HG03432 (cell line): ENCODE measurements around the gene FN1.
A peak's percentile ranks its signal among the peaks of the same experiment; 100 is the strongest.
"Not testable (repeated sequence)": the region's sequence is repeated elsewhere in the genome, so short reads cannot be mapped to it uniquely, and the experiment has no call there.

Experiments
- ATAC-seq: cut with Tn5 transposase; IDR thresholded peaks from one replicate; pipeline ENCODE4 v1.9.1; 2021; ENCODE audit warnings: mild to moderate bottlenecking, moderate library complexity; ENCODE audit not compliant: unreplicated experiment

Gene FN1

GRCh38 chr2:215409331-215410127, 26.3 kb downstream of the FN1 start:
- ATAC-seq = no peak

- not testable (repeated sequence) for ATAC-seq
Observed at GRCh38 chr2:215408441-215408840, 27.4 kb downstream of the FN1 start.

- ATAC-seq = no peak
Observed at GRCh38 chr2:215407590-215408264, 28.1 kb downstream of the FN1 start.

GRCh38 chr2:215407061-215407460, 28.8 kb downstream of the FN1 start:
- ATAC-seq = no peak

DNA sequence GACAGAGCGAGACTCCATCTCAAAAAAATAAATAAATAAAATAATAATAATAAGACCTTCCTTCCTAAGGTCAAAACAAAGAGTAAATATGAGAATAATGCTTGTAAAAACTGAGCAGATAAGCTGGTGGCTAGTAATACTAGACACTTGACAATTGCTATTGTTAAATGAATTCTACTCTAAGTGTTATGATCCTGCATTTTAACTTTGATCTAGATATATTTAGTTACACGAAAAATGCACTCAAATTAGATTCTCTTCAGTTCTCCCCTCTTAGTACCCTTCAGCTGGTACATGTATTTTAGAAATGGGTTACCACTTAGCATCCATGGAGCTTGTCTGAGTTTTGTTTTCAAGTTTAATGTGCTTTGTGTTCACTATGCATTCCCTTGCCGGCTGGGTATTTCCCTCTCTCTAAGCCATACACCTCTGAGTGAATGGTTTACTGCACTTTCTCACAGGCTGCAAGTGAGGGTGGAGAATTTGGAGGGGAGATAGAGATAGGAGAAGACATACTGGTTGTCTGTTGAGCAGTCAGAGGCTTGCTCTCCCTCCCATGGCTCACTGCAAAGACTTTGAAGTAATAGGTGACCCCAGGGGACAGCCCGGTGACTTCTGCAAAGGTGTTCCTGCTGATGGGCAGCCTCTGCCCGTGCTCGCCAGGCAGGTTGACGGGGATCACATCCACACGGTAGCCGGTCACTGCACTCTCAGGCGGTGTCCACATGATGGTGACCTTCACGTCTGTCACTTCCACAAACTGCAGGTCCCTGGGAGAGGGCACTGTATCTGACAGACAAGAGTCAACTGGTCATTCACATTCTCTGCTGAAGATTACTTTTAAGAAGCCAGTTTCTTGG, 29.9 kb downstream of the FN1 start:
- peak; percentile 57 for ATAC-seq

DNA sequence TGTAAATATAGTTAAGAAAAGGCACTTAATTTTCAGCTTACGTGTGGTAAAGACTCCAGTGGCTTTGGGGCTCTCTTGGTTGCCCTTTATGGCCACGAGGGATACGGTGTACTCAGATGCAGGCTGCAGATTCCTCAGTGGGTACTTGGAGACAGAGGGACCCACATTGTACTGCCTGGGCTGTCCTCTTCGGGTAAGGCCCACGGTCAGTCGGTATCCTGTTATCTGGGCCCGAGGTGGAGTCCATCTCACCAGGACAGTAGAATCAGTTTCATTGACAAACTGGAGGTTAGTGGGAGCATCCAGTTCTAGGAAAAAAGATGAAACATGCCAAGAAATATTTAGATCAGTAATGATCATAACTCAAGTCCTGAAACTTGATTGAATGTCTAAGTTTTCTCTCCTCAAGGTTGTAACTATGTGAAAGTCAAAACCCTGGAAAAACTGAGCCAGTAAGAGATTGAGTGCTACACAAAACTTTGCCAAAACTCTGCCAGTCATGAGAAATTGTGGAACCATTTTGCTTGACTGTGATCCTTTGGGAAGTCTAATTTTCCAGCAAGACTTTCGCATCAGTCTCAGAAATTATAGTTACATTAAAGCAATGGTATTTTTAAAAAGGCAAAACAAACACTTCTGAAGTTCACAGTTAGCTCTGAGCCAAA, 31.4 kb downstream of the FN1 start:
- ATAC-seq = no peak

DNA sequence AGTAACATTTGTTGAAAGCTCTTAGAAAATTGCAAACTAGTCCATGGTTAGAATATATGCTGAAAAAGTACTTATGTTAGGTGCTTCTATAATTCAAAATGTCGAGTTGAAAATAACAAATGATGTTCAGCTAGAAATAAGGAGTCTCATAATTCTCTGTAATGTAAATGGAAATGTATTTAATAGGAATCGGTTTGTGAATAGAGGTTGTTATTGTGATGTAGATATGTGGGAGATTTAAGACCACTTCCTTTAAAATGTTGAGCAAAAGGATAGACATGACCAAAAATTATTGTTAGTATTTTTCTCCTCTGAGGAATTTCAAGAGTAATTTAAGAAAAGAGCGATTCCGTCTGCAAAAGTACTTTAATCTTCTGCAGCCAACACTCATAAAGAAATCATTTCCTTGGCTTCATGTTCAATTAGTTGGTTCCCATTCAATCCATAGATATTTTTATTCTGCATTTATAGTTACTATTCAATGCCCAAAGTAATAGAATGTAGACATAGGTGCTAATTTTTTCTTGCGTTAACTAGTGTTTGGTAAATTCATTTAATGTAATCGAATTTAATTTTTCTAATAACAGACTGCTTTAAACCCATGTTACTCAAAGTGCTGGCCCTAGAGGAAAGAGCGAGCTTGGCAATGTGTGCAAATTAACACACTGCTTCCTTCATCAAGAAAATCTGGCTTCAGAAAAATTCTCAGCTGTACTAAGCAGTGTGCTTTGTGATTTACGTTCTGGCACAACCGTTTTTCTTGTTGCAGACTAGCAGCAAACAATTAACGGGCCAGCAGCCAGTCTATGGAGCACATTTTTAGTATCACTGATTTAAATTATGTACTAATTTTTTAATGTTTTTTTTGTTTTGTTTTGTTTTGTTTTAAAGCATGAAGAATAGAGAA, 32.2 kb downstream of the FN1 start:
- no peak for ATAC-seq

DNA sequence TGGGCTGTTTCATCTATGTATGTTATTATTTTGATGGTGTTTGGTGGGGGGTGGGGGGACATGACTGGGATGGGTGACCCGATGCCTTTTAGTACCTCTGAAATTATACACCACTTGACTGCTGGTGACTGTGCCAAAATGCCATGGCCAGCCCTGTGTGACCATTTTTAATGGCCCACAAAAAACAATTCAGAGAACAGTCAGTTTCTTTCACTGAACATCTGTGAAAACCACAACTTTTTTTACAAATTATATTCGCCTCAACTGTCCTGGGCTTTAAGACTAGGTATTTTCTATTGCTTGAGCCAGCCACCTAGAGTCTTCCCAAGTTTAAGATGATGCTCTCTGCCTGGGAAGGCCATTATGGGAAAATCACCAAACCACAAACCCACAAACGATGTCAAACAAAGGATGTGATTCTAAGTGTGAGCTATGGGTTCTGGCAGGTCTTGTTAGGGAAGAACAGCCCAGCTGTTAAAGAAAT, 33.9 kb downstream of the FN1 start:
- ATAC-seq = no peak

DNA sequence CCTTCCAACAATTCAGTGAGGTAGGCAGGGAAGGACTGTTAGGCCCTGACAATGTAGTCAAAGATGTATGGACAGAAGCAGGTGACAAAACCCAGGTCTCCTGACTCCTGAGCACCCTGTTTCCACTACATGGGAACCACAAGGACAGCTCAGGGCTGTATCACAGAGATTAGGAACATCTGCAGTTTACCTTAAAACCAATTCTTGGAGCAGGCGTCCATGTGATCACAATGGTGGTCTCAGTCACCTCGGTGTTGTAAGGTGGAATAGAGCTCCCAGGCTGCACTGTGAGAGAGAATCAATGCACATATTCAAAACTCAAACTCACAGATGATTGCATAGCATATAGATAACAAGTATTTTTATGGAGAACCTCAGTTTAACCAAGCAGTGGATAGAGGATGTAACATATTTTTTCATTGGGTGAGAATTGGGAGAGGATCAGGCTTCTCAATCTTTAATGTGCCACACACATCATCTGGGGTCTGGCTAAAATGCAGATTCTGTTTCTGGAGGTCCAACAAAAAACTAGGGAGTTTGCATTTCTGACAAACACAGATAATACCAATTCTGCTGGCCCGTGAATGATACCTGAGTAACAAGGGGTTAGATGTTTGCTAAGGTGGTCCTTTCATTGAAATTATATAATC, 36.7 kb downstream of the FN1 start:
- no peak for ATAC-seq

- ATAC-seq = no peak
Observed at GRCh38 chr2:215397632-215398341, 38.1 kb downstream of the FN1 start.

- ATAC-seq = no peak
Observed at GRCh38 chr2:215396595-215397313, 39.1 kb downstream of the FN1 start.

- no peak for ATAC-seq
Observed at GRCh38 chr2:215395687-215396460, 40.0 kb downstream of the FN1 start.

GRCh38 chr2:215394102-215394805, 41.6 kb downstream of the FN1 start:
- ATAC-seq = no peak

- ATAC-seq = no peak
Observed at GRCh38 chr2:215392687-215393270, 43.1 kb downstream of the FN1 start.

DNA sequence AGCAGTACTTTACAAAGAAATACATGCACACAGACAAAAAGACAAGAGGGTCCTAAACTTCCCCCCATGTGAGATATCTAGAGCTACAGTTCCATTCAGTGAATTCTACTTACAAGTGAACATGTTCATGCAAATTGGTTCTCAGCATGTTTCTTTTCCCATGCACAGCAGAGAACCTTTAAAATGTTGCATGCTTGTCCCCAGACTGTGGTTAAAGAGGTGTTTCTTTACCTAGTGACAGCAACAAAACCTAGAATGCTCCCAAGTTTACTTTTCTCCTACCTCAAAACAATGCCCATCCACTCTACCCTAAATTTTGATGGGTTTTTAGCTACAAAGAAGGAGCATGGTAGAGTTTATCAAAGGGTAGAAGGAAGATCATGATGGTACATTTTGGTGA, 43.7 kb downstream of the FN1 start:
- ATAC-seq = no peak

- no peak for ATAC-seq
Observed at GRCh38 chr2:215391531-215391930, 44.3 kb downstream of the FN1 start.
